ENCODE measurements around the gene CMSS1. TPM values are rescaled to one million over a fixed set of nuclear protein-coding genes. Genes with fewer than 3 reads are reported as not detected.

Gene CMSS1
- polyA plus RNA-seq, 1 donor from 2014 or later, result 31.8 TPM

GRCh38 chr3:99900248-99900647 lies 82.6 kb downstream of the CMSS1 start:
- no peak overlapping the region for H3K4me3 ChIP-seq (ENCODE audit: low read length)
- H3K9me2 ChIP-seq (ENCODE audit: insufficient read depth, low read length), result no peaks in the 10 kb centered on the region
- H3K36me3 ChIP-seq (ENCODE audit: insufficient read depth, low read length), result no peaks in the 10 kb centered on the region
- H2AFZ ChIP-seq (ENCODE audit: low read depth, low read length), result no peak overlapping the region
- H3K27me3 ChIP-seq (ENCODE audit: insufficient read depth, low read depth, low read length), result no peaks in the 10 kb centered on the region
- no peaks in the 10 kb centered on the region for H3K79me2 ChIP-seq (replicated peaks; ENCODE audit: insufficient read depth, low read length)
- H4K20me1 ChIP-seq (ENCODE audit: insufficient read depth), result no peaks in the 10 kb centered on the region
- no peaks in the 10 kb centered on the region for H3F3A ChIP-seq (ENCODE audit: insufficient read depth, low read length, poor library complexity, severe bottlenecking)
- TF ChIP-seq RAD21 (conservative IDR thresholded peaks at IDR 0.05), result no peak
- TF ChIP-seq REST (IDR thresholded peaks at IDR 0.05; ENCODE audit: borderline replicate concordance), result no peak
- TF ChIP-seq TAF1 (IDR thresholded peaks at IDR 0.05; ENCODE audit: low read depth), result no peak
- no peak for TF ChIP-seq POLR2AphosphoS5 (IDR thresholded peaks at IDR 0.05)
- no peak for TF ChIP-seq EP300 (conservative IDR thresholded peaks at IDR 0.05; ENCODE audit: poor library complexity, severe bottlenecking)
- TF ChIP-seq SMC3 (conservative IDR thresholded peaks at IDR 0.05; ENCODE audit: poor library complexity), result no peak
- TF ChIP-seq MXI1 (conservative IDR thresholded peaks at IDR 0.05; ENCODE audit: poor library complexity, severe bottlenecking), result no peak
- TF ChIP-seq CTCF (IDR thresholded peaks at IDR 0.05; ENCODE audit: poor library complexity, severe bottlenecking), result no peak
- TF ChIP-seq EZH2 (IDR thresholded peaks at IDR 0.05; ENCODE audit: borderline replicate concordance, insufficient read depth, low read length, poor library complexity, severe bottlenecking), result no peak
- H3K27ac ChIP-seq (ENCODE audit: low read length), result no peak overlapping the region
- H3K9ac ChIP-seq (ENCODE audit: low read length), result no peak overlapping the region
- no peaks in the 10 kb centered on the region for H3K9me3 ChIP-seq (ENCODE audit: low read length)
- H3K4me2 ChIP-seq (ENCODE audit: low read length), result no peak overlapping the region

- H3K27me3 ChIP-seq (ENCODE audit: insufficient read depth, low read depth, low read length), result no peaks in the 10 kb centered on the region
- no peak overlapping the region for H3K4me2 ChIP-seq (ENCODE audit: low read length)
- H3K9me2 ChIP-seq (ENCODE audit: insufficient read depth, low read length), result no peaks in the 10 kb centered on the region
- H2AFZ ChIP-seq (ENCODE audit: low read depth, low read length), result no peak overlapping the region
- H3F3A ChIP-seq (ENCODE audit: insufficient read depth, low read length, poor library complexity, severe bottlenecking), result no peaks in the 10 kb centered on the region
- no peaks in the 10 kb centered on the region for H3K9me3 ChIP-seq (ENCODE audit: low read length)
- no peak overlapping the region for H3K4me3 ChIP-seq (ENCODE audit: low read length)
- H3K79me2 ChIP-seq (replicated peaks; ENCODE audit: insufficient read depth, low read length), result no peaks in the 10 kb centered on the region
- no peaks in the 10 kb centered on the region for H3K36me3 ChIP-seq (ENCODE audit: insufficient read depth, low read length)
- H3K9ac ChIP-seq (ENCODE audit: low read length), result no peak overlapping the region
- TF ChIP-seq EZH2 (IDR thresholded peaks at IDR 0.05; ENCODE audit: borderline replicate concordance, insufficient read depth, low read length, poor library complexity, severe bottlenecking) (no peak), MXI1 (conservative IDR thresholded peaks at IDR 0.05; ENCODE audit: poor library complexity, severe bottlenecking) (no peak)
- H4K20me1 ChIP-seq (ENCODE audit: insufficient read depth), result no peaks in the 10 kb centered on the region
- no peak overlapping the region for H3K27ac ChIP-seq (ENCODE audit: low read length)
These were observed 83.7 kb downstream of the CMSS1 start for GRCh38 chr3:99901200-99901926.
